ENCODE results near the gene DDR2.
"Not testable (repeated sequence)": the region's sequence is repeated elsewhere in the genome, so short reads cannot be mapped to it uniquely, and the experiment has no call there.

The DDR2 gene

DNA sequence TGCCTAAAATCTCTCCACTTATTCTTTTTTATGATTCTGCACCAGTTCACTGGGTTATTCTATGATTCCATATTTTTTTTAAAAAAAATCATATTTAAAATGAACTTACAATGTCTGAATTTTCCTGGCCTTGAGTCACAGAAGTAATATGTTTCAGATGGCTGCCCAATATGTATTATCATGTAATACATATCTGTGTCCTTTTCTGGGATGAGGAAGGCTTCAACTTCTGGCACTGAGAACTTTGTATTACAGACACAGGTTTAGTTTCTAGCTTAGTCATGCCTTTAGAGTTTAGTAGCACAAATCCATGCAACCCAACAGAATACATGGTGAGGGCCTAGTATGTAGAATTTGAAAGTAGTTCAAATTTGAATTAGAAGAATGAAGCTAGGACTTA, 150.4 kb downstream of the DDR2 start:
- Histone ChIP-seq H3K9me3 (ENCODE audit: control insufficient read depth in 1 of 2, low read length in 2 of 2) (no peaks in the 10 kb centered on the region), H3K4me3 (ENCODE audit: low read depth in 1 of 2, low read length in 2 of 2) (no peak overlapping the region), H3K9ac (ENCODE audit: low read depth in 1 of 2, low read length in 2 of 2) (no peak overlapping the region), H3K36me3 (ENCODE audit: control insufficient read depth in 1 of 2, insufficient read depth in 2 of 2, low read length in 2 of 2) (no peaks in the 10 kb centered on the region), H3K27me3 (ENCODE audit: control insufficient read depth in 1 of 2, insufficient read depth in 2 of 2, low read length in 2 of 2) (no peaks in the 10 kb centered on the region), H3K4me1 (ENCODE audit: control insufficient read depth in 1 of 2, insufficient read depth in 2 of 2, low read length in 2 of 2) (no peaks in the 10 kb centered on the region), H3K27ac (ENCODE audit: low read depth, low read length) (no peak overlapping the region)

DNA sequence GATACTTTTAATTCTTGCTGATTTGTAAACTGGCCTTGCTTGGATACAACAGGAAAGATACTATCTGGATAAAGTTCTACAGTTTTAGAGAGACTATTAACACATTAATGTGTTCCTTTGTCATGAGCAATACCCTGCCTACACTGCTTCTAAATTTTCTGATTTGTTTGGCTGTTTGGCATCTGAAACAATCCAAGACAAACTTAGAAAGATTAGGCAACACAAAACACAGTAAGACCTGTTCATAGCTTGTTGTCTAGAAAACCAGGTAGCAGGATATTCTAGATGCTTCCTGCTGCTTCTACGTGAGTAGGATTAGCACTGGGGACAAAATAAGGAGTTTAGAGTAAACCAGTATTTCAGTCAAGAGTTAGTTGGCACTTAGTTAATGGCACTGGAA, 152.7 kb downstream of the DDR2 start:
- H3K4me1 ChIP-seq (ENCODE audit: control insufficient read depth in 1 of 2, insufficient read depth in 2 of 2, low read length in 2 of 2); H3K36me3 ChIP-seq (ENCODE audit: control insufficient read depth in 1 of 2, insufficient read depth in 2 of 2, low read length in 2 of 2); H3K9ac ChIP-seq (ENCODE audit: low read depth in 1 of 2, low read length in 2 of 2); H3K27ac ChIP-seq (ENCODE audit: low read depth, low read length); H3K9me3 ChIP-seq (ENCODE audit: control insufficient read depth in 1 of 2, low read length in 2 of 2); H3K4me3 ChIP-seq (ENCODE audit: low read depth in 1 of 2, low read length in 2 of 2); H3K27me3 ChIP-seq (ENCODE audit: control insufficient read depth in 1 of 2, insufficient read depth in 2 of 2, low read length in 2 of 2): not testable (repeated sequence)

DNA sequence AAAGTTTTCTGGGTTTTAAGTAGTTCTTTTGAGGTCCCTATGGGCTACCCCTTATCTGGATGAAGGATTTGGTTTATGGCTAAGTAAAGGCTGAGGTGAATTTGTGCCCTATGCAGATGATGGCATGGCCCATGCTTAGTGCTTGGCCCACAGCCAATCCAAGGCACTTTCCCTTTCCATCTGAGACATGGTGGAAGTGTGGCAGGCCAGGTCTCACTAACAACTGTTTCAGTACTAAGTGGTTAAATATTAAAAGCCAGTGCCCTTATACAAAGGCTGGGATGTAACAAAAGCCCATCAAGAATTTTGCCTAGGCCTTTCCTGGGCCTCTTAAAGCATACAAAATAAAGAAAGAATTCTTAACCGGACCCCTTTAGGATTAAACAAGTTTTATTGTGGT, 156.5 kb downstream of the DDR2 start:
- H3K27me3 ChIP-seq (ENCODE audit: control insufficient read depth in 1 of 2, insufficient read depth in 2 of 2, low read length in 2 of 2); H3K27ac ChIP-seq (ENCODE audit: low read depth, low read length); H3K36me3 ChIP-seq (ENCODE audit: control insufficient read depth in 1 of 2, insufficient read depth in 2 of 2, low read length in 2 of 2); H3K4me1 ChIP-seq (ENCODE audit: control insufficient read depth in 1 of 2, insufficient read depth in 2 of 2, low read length in 2 of 2); H3K4me3 ChIP-seq (ENCODE audit: low read depth in 1 of 2, low read length in 2 of 2); H3K9ac ChIP-seq (ENCODE audit: low read depth in 1 of 2, low read length in 2 of 2); H3K9me3 ChIP-seq (ENCODE audit: control insufficient read depth in 1 of 2, low read length in 2 of 2): not testable (repeated sequence)

DNA sequence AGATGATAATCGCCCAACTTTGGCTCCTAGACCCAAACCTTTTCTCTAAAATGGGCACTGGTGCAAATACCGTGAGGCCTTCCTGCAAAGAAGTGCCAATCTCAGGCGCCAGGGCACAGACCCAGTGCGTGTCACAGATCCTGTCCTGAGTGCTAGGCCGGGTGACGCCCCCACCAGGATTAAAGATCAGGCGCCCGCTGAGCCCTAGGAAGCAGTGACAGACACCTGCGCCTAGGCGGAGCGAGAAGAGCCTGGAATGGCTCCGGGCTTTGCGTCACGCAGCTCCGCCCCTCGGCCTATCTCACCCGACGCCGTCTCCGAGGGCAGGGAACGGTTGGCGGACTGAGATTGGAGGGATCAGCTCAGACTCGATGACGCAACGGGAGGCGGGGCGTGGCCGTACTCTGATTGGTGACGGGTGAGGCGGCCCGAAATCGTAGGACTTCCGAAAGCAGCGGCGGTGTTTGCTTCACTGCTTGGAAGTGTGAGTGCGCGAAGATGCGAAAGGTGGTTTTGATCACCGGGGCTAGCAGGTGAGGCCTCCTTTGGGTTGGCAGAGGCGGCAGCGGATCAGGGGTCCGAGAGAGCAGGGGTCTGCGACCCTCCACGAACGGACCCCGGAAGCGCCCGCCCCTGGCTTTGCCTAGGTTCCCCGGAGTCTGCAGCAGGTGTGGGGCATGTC, 158.2 kb downstream of the DDR2 start, which contains the start of gene HSD17B7:
HSD17B7 (plus strand) TSS at position 400 of the 682 bp plus-strand sequence; CDS start at position 499, 99 bp downstream.
- H3K9ac ChIP-seq (ENCODE audit: low read depth in 1 of 2, low read length in 2 of 2) = peak within 1 kb of the TSS; percentile 43 to 69

DNA sequence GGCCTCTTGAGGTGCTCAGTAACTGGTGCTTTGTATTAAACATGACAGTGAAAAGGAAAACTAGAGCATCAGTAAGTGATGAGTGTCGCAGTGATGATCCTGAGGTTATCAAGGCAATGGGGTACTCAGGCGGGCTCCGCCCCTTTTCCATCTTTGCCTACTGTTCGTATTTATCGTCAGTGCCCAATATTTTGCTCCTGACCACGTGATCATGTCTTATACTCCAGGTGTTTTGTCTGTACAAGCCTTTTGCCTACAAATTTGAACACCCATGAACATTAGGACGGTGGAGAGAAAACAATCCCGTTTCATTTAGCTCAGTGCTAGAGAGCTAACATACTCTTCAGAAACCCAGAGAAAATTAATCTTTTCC, 158.7 kb downstream of the DDR2 start:
- peak overlapping the region in 1 of 2 donors; percentile 43 for H3K9ac ChIP-seq (ENCODE audit: low read depth in 1 of 2, low read length in 2 of 2)
- H3K36me3 ChIP-seq (ENCODE audit: control insufficient read depth in 1 of 2, insufficient read depth in 2 of 2, low read length in 2 of 2); H3K9me3 ChIP-seq (ENCODE audit: control insufficient read depth in 1 of 2, low read length in 2 of 2); H3K4me1 ChIP-seq (ENCODE audit: control insufficient read depth in 1 of 2, insufficient read depth in 2 of 2, low read length in 2 of 2); H3K27me3 ChIP-seq (ENCODE audit: control insufficient read depth in 1 of 2, insufficient read depth in 2 of 2, low read length in 2 of 2): not testable (repeated sequence)
- peak overlapping the region; percentile 78 for H3K27ac ChIP-seq (ENCODE audit: low read depth, low read length)
- H3K4me3 ChIP-seq (ENCODE audit: low read depth in 1 of 2, low read length in 2 of 2) = peak overlapping the region; percentile 47 to 70

More for the DNA sequence above, 158.2 kb downstream of the DDR2 start, which contains the start of gene HSD17B7:
- not testable (repeated sequence) for H3K36me3 ChIP-seq (ENCODE audit: control insufficient read depth in 1 of 2, insufficient read depth in 2 of 2, low read length in 2 of 2); H3K4me1 ChIP-seq (ENCODE audit: control insufficient read depth in 1 of 2, insufficient read depth in 2 of 2, low read length in 2 of 2); H3K27me3 ChIP-seq (ENCODE audit: control insufficient read depth in 1 of 2, insufficient read depth in 2 of 2, low read length in 2 of 2); H3K9me3 ChIP-seq (ENCODE audit: control insufficient read depth in 1 of 2, low read length in 2 of 2)
- Histone ChIP-seq H3K4me3 (ENCODE audit: low read depth in 1 of 2, low read length in 2 of 2) (peak within 1 kb of the TSS; percentile 60 to 70), H3K27ac (ENCODE audit: low read depth, low read length) (peak within 1 kb of the TSS; percentile 78)

DNA sequence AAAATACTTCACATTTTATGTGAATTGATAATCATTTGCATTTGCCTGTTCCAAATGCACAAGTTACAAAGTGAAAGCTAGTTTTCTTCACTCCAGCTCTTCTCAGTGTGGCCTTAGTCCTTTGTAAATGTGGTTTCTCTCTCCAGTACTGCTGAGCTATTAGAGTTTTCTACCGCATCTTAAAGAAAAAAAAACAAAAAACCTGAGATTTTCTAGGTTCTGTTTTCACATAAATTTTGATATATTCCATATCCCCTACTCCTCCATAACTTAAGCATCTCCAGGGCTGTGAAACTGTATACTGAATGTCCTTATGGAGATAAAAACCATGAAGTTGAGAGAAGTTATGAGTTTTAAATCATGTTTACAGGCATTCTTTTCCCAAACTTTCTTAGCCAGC, 162.0 kb downstream of the DDR2 start:
- H3K4me1 ChIP-seq (ENCODE audit: control insufficient read depth in 1 of 2, insufficient read depth in 2 of 2, low read length in 2 of 2); H3K27ac ChIP-seq (ENCODE audit: low read depth, low read length); H3K4me3 ChIP-seq (ENCODE audit: low read depth in 1 of 2, low read length in 2 of 2); H3K9ac ChIP-seq (ENCODE audit: low read depth in 1 of 2, low read length in 2 of 2); H3K36me3 ChIP-seq (ENCODE audit: control insufficient read depth in 1 of 2, insufficient read depth in 2 of 2, low read length in 2 of 2); H3K9me3 ChIP-seq (ENCODE audit: control insufficient read depth in 1 of 2, low read length in 2 of 2); H3K27me3 ChIP-seq (ENCODE audit: control insufficient read depth in 1 of 2, insufficient read depth in 2 of 2, low read length in 2 of 2): not testable (repeated sequence)

DNA sequence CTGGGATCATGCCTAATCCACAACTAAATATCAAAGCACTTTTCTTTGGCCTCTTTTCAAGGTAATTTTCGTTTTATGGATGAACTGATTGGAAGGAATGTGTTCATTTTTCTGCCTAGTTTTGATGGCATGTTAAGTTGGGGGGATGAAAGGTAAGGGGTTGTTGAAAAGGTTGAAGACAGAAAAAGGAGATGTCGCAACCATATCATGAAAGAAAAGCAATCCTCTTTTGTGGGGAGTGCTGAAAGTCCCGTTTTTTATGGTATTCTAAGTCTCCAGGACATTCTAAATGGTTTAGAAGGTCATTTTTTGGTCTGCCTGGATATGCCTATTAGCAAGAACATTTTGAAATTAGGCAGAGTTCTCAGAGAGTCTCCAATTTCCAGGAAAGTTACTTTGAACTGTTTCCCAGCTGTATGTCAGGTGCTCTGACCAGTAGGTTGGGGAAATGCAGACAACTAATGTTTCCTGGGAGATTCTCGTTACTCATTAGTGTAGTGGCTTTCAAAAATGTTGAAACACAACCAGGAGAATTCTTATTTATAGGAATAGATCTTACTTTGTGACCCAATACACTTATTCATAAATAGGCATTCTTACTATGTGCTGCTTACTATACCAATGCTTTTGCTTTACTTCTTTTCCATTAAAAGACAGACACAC, 164.5 kb downstream of the DDR2 start:
- not testable (repeated sequence) for H3K4me3 ChIP-seq (ENCODE audit: low read depth in 1 of 2, low read length in 2 of 2); H3K9ac ChIP-seq (ENCODE audit: low read depth in 1 of 2, low read length in 2 of 2); H3K27me3 ChIP-seq (ENCODE audit: control insufficient read depth in 1 of 2, insufficient read depth in 2 of 2, low read length in 2 of 2); H3K9me3 ChIP-seq (ENCODE audit: control insufficient read depth in 1 of 2, low read length in 2 of 2); H3K27ac ChIP-seq (ENCODE audit: low read depth, low read length); H3K4me1 ChIP-seq (ENCODE audit: control insufficient read depth in 1 of 2, insufficient read depth in 2 of 2, low read length in 2 of 2)
- H3K36me3 ChIP-seq (ENCODE audit: control insufficient read depth in 1 of 2, insufficient read depth in 2 of 2, low read length in 2 of 2) = peaks cover 0 to 13% of the 10 kb centered on the region in 2 donors

DNA sequence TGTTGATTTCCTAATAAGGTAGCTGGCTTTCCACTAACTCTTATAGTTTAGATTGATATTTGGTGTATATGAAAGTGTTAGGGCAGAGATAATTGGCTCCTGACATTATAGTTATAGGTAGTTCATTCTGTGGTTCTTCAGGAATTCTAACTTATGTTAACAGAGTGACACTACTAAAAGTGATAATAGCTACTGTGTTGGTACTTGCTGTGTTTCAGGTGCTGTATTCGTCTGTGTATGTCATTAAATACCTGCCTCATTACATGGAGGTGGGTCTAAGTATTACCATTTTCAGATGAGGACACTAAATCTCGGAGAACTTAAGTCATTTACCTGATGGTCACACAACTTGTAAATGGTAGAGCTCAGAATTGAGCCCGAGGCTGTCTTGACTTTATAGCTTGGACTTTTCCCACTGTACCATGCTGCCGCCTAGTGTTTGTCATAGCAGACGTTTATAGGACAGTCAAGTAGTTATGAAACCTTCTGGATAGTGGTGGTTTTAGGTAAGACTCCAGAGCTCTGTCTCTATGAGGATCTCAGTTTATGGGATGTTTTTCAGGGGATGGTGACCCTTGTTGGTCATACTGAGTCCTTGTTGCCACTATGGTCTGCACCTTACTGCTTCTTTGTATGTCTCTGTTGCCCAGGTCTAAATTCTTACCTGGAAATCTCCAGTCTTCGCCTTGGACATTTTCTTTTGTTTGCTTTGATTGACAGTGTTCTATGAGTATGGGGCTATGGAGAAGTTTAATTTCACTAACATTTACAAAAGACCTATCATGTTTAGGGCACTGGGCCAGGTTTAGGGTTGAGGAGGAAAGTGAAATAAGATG, 167.9 kb downstream of the DDR2 start:
- not testable (repeated sequence) for H3K9me3 ChIP-seq (ENCODE audit: control insufficient read depth in 1 of 2, low read length in 2 of 2); H3K9ac ChIP-seq (ENCODE audit: low read depth in 1 of 2, low read length in 2 of 2); H3K27ac ChIP-seq (ENCODE audit: low read depth, low read length); H3K4me1 ChIP-seq (ENCODE audit: control insufficient read depth in 1 of 2, insufficient read depth in 2 of 2, low read length in 2 of 2); H3K27me3 ChIP-seq (ENCODE audit: control insufficient read depth in 1 of 2, insufficient read depth in 2 of 2, low read length in 2 of 2); H3K4me3 ChIP-seq (ENCODE audit: low read depth in 1 of 2, low read length in 2 of 2)
- peaks cover 0 to 26% of the 10 kb centered on the region in 2 donors for H3K36me3 ChIP-seq (ENCODE audit: control insufficient read depth in 1 of 2, insufficient read depth in 2 of 2, low read length in 2 of 2)

DNA sequence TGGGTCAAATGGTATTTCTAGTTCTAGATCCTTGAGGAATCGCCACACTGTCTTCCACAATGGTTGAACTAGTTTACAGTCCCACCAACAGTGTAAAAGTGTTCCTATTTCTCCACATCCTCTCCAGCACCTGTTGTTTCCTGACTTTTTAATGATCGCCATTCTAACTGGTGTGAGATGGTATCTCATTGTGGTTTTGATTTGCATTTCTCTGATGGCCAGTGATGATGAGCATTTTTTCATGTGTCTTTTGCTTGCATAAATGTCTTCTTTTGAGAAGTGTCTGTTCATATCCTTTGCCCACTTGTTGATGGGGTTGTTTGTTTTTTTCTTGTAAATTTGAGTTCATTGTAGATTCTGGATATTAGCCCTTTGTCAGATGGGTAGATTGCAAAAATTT, 175.2 kb downstream of the DDR2 start:
- H3K9me3 ChIP-seq (ENCODE audit: control insufficient read depth in 1 of 2, low read length in 2 of 2); H3K4me1 ChIP-seq (ENCODE audit: control insufficient read depth in 1 of 2, insufficient read depth in 2 of 2, low read length in 2 of 2); H3K4me3 ChIP-seq (ENCODE audit: low read depth in 1 of 2, low read length in 2 of 2); H3K27me3 ChIP-seq (ENCODE audit: control insufficient read depth in 1 of 2, insufficient read depth in 2 of 2, low read length in 2 of 2); H3K27ac ChIP-seq (ENCODE audit: low read depth, low read length); H3K9ac ChIP-seq (ENCODE audit: low read depth in 1 of 2, low read length in 2 of 2): not testable (repeated sequence)
- H3K36me3 ChIP-seq (ENCODE audit: control insufficient read depth in 1 of 2, insufficient read depth in 2 of 2, low read length in 2 of 2) = peaks cover 4 to 20% of the 10 kb centered on the region in 2 donors

DNA sequence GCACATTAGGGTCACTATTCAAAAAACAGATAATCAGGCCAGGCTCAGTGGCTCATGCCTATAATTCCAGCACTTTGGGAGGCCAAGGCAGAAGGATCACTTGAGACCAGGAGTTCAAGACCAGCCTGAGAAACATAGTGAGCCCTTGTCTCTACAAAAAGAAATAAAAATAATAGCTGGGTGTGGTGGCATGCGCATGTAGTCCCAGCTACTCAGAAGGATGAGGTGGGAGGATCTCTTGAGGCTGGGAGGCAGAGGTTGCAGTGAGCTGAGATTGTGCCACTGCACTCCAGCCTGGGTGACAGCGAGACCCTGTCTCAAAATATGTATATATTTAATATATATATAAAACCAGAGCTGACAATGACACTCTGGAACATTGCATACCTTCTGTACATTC, 180.1 kb downstream of the DDR2 start:
- H3K27ac ChIP-seq (ENCODE audit: low read depth, low read length); H3K27me3 ChIP-seq (ENCODE audit: control insufficient read depth in 1 of 2, insufficient read depth in 2 of 2, low read length in 2 of 2); H3K36me3 ChIP-seq (ENCODE audit: control insufficient read depth in 1 of 2, insufficient read depth in 2 of 2, low read length in 2 of 2); H3K9me3 ChIP-seq (ENCODE audit: control insufficient read depth in 1 of 2, low read length in 2 of 2); H3K9ac ChIP-seq (ENCODE audit: low read depth in 1 of 2, low read length in 2 of 2); H3K4me3 ChIP-seq (ENCODE audit: low read depth in 1 of 2, low read length in 2 of 2); H3K4me1 ChIP-seq (ENCODE audit: control insufficient read depth in 1 of 2, insufficient read depth in 2 of 2, low read length in 2 of 2): not testable (repeated sequence)
